Loucy (cell line): ENCODE data around the gene EIPR1.

ENCODE experiments used
- H2AFZ ChIP-seq: fragments of 200-600 bp; sonication (generic); 2 replicates; pipeline ENCODE4 v1.6.0; 2016; ENCODE audit warnings: antibody characterized with exemption, mild to moderate bottlenecking, low read length, moderate library complexity
- H3F3A ChIP-seq: fragments of 200-600 bp; 2 replicates; pipeline ENCODE4 v1.6.0; 2016; ENCODE audit warnings: antibody characterized with exemption, low read depth, mild to moderate bottlenecking
- H3K27me3 ChIP-seq: fragments of 200-600 bp; sonication (generic); 2 replicates; pipeline ENCODE4 v1.6.1; 2014; ENCODE audit warnings: low read length, mild to moderate bottlenecking; ENCODE audit not compliant: insufficient read depth, poor library complexity, severe bottlenecking
- H3K36me3 ChIP-seq: fragments of 200-600 bp; sonication (generic); 2 replicates; pipeline ENCODE4 v1.6.1; 2016; ENCODE audit warnings: low read length; ENCODE audit not compliant: insufficient read depth
- H3K4me1 ChIP-seq: fragments of 200-600 bp; sonication (generic); 2 replicates; pipeline ENCODE4 v1.5.1; 2014; ENCODE audit warnings: low read length, mild to moderate bottlenecking; ENCODE audit not compliant: insufficient read depth, poor library complexity, severe bottlenecking
- H3K4me2 ChIP-seq: fragments of 200-600 bp; sonication (generic); 2 replicates; pipeline ENCODE4 v1.6.0; 2014; ENCODE audit warnings: antibody characterized with exemption, low read length, low read depth, mild to moderate bottlenecking; ENCODE audit not compliant: poor library complexity, severe bottlenecking
- H3K4me3 ChIP-seq: fragments of 200-600 bp; sonication (generic); 2 replicates; pipeline ENCODE4 v1.5.1; 2014; ENCODE audit warnings: low read length, mild to moderate bottlenecking, mixed read lengths; ENCODE audit not compliant: poor library complexity, severe bottlenecking
- H3K79me2 ChIP-seq: fragments of 200-600 bp; sonication (generic); 2 replicates; pipeline ENCODE4 v1.6.1; 2014; ENCODE audit warnings: low read length; ENCODE audit not compliant: insufficient read depth
- H3K9ac ChIP-seq: fragments of 200-600 bp; sonication (generic); 2 replicates; pipeline ENCODE4 v1.6.0; 2014; ENCODE audit warnings: mild to moderate bottlenecking, low read depth, low read length, moderate library complexity; ENCODE audit not compliant: poor library complexity, severe bottlenecking
- H3K9me2 ChIP-seq: fragments of 200-600 bp; sonication (generic); replicated peaks from 2 replicates; pipeline ENCODE4 v1.6.1; 2016; ENCODE audit warnings: low read depth, low read length, mixed read lengths
- H3K9me3 ChIP-seq: fragments of 200-600 bp; sonication (generic); 2 replicates; pipeline ENCODE4 v1.6.1; 2014; ENCODE audit warnings: mild to moderate bottlenecking, antibody characterized with exemption, low read length, low read depth; ENCODE audit not compliant: insufficient read depth
- H4K20me1 ChIP-seq: fragments of 200-600 bp; sonication (generic); 2 replicates; pipeline ENCODE4 v1.6.0; 2014; ENCODE audit warnings: antibody characterized with exemption, low read length, mild to moderate bottlenecking; ENCODE audit not compliant: insufficient read depth, poor library complexity, severe bottlenecking
- CTCF ChIP-seq: fragments of 200-600 bp; sonication (generic); conservative IDR thresholded peaks from 2 replicates; pipeline ENCODE4 v1.5.1; 2014; ENCODE audit warnings: mild to moderate bottlenecking, antibody characterized with exemption, low read length
- EZH2phosphoT487 ChIP-seq: fragments of 200-600 bp; IDR thresholded peaks from 2 replicates; pipeline ENCODE4 v1.6.1; 2018; ENCODE audit warnings: antibody characterized with exemption, mild to moderate bottlenecking, moderate library complexity, borderline replicate concordance

Gene EIPR1

DNA sequence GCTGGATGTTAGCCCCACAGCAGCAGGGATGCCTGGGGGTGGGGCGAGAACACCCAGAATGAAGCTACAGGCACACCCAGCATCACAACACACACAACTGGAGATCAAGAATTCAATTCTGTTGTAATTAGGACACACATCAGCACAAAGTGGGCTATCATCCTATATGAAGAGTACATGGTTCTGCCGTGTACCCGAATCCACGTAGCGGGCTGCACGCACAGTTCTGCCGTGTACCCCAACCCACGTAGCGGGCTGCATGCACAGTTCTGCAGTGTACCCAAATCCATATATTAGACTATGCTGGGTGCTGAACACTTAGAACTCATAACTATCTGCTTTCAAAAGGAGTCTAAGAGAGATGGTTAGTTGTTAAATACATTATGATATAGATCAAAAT is 86.5 kb downstream of the EIPR1 start:
- H3K9ac ChIP-seq: no peak overlapping the region
- no peaks in the 10 kb centered on the region for H3K27me3 ChIP-seq
- H3K36me3 ChIP-seq: no peaks in the 10 kb centered on the region
- H3K79me2 ChIP-seq: peaks cover 5% of the 10 kb centered on the region; the same call in 1 of the 2 replicates
- H3K9me2 ChIP-seq: no peaks in the 10 kb centered on the region
- no peaks in the 10 kb centered on the region for H3K4me1 ChIP-seq
- H2AFZ ChIP-seq: no peak overlapping the region
- H4K20me1 ChIP-seq: peaks cover 3% of the 10 kb centered on the region
- H3K4me3 ChIP-seq: no peak overlapping the region
- H3K9me3 ChIP-seq: no peaks in the 10 kb centered on the region
- no peak overlapping the region for H3K4me2 ChIP-seq
- H3F3A ChIP-seq: no peaks in the 10 kb centered on the region
- TF ChIP-seq EZH2phosphoT487: no peak
- no peak for TF ChIP-seq CTCF

- no peaks in the 10 kb centered on the region for H3K4me1 ChIP-seq
- no peaks in the 10 kb centered on the region for H3K9me3 ChIP-seq
- no peak overlapping the region for H2AFZ ChIP-seq
- H3K4me2 ChIP-seq: no peak overlapping the region
- no peak for TF ChIP-seq EZH2phosphoT487
- TF ChIP-seq CTCF: no peak
- peaks cover 3% of the 10 kb centered on the region for H4K20me1 ChIP-seq
- no peak overlapping the region for H3K4me3 ChIP-seq
- H3K36me3 ChIP-seq: no peaks in the 10 kb centered on the region
- no peak overlapping the region for H3K9ac ChIP-seq
- no peaks in the 10 kb centered on the region for H3K9me2 ChIP-seq
- no peaks in the 10 kb centered on the region for H3K27me3 ChIP-seq
- H3K79me2 ChIP-seq: peaks cover 5% of the 10 kb centered on the region; the same call in 1 of the 2 replicates
- no peaks in the 10 kb centered on the region for H3F3A ChIP-seq
Observed at GRCh38 chr2:3290655-3291054, 87.0 kb downstream of the EIPR1 start.

- H3K79me2 ChIP-seq: peaks cover 5% of the 10 kb centered on the region; the same call in 1 of the 2 replicates
- H3K27me3 ChIP-seq: no peaks in the 10 kb centered on the region
- H2AFZ ChIP-seq: no peak overlapping the region
- no peaks in the 10 kb centered on the region for H3K36me3 ChIP-seq
- no peak overlapping the region for H3K4me2 ChIP-seq
- H3K9me2 ChIP-seq: no peaks in the 10 kb centered on the region
- H3F3A ChIP-seq: no peaks in the 10 kb centered on the region
- H3K9me3 ChIP-seq: no peaks in the 10 kb centered on the region
- no peak overlapping the region for H3K4me3 ChIP-seq
- no peak overlapping the region for H3K9ac ChIP-seq
- TF ChIP-seq CTCF: no peak
- no peak for TF ChIP-seq EZH2phosphoT487
- peaks cover 3% of the 10 kb centered on the region for H4K20me1 ChIP-seq
- no peaks in the 10 kb centered on the region for H3K4me1 ChIP-seq
Observed at GRCh38 chr2:3289971-3290370, 87.6 kb downstream of the EIPR1 start.
